HFFc6 (cell line): ENCODE measurements around the gene FBXO7. TPM values are rescaled to one million over a fixed set of nuclear protein-coding genes. Genes with fewer than 3 reads are reported as not detected.
"Not testable (repeated sequence)": the region's sequence is repeated elsewhere in the genome, so short reads cannot be mapped to it uniquely, and the experiment has no call there.

Experiments used
- DNase-seq: peaks from one replicate; pipeline ENCODE4 v3.0.0-alpha.2; 2018
- H3K27ac Mint-ChIP-seq: 2 replicates; pipeline ENCODE4 v1.8.0; 2020; ENCODE audit warnings: mild to moderate bottlenecking, mixed read lengths
- H3K27me3 Mint-ChIP-seq: 2 replicates; pipeline ENCODE4 v1.8.0; 2021; ENCODE audit warnings: mild to moderate bottlenecking, moderate library complexity, mixed read lengths; ENCODE audit not compliant: insufficient read depth
- H3K36me3 Mint-ChIP-seq: 2 replicates; pipeline ENCODE4 v1.8.0; 2021; ENCODE audit warnings: low read depth, mixed read lengths
- H3K4me1 Mint-ChIP-seq: 2 replicates; pipeline ENCODE4 v1.8.0; 2020; ENCODE audit warnings: low read depth, mixed read lengths
- H3K4me3 Mint-ChIP-seq: 2 replicates; pipeline ENCODE4 v1.8.0; 2020; ENCODE audit warnings: mild to moderate bottlenecking, moderate library complexity, mixed read lengths
- H3K9me3 Mint-ChIP-seq: 2 replicates; pipeline ENCODE4 v1.8.0; 2020; ENCODE audit warnings: mild to moderate bottlenecking, mixed read lengths
- CTCF ChIP-seq: fragments of 200-600 bp; sonication (generic); IDR thresholded peaks from 2 replicates; pipeline ENCODE4 v1.5.0; 2021; ENCODE audit warnings: antibody characterized with exemption, mild to moderate bottlenecking
- total RNA-seq, 6 experiments: library from RNA; stranded (reverse); fragmentation: NEBNext Ultra II Directional; extraction: Animal tissue kit (Norgen Biotek cat#: 25700); gene quantifications; 2 replicates in 1 of 6; 3 replicates in 5 of 6; pipeline ENCODE4 v1.2.3, GENCODE V29; 2021

Gene FBXO7
- total RNA-seq, 6 experiments from 2014 or later = 61.6 to 81.7 (median 70.8) TPM

- H3K4me1 Mint-ChIP-seq = peaks cover 26% of the 10 kb centered on the region
- H3K36me3 Mint-ChIP-seq = no peaks in the 10 kb centered on the region
- H3K27me3 Mint-ChIP-seq = peaks cover 14% of the 10 kb centered on the region
- no peak for TF ChIP-seq CTCF
- peak overlapping the region; percentile 38 for H3K27ac Mint-ChIP-seq
- no peaks in the 10 kb centered on the region for H3K9me3 Mint-ChIP-seq
- DNase-seq = peak; percentile 86
- no peak overlapping the region for H3K4me3 Mint-ChIP-seq
Measured at GRCh38 chr22:32469799-32470212, 4.8 kb upstream of the FBXO7 start.

GRCh38 chr22:32473388-32473952 lies 1.1 kb upstream of the FBXO7 start:
- Mint-ChIP-seq H3K27ac (peak overlapping the region; percentile 89), H3K4me1 (peaks cover 45% of the 10 kb centered on the region), H3K4me3 (peak overlapping the region; percentile 92), H3K36me3 (no peaks in the 10 kb centered on the region), H3K9me3 (no peaks in the 10 kb centered on the region), H3K27me3 (no peaks in the 10 kb centered on the region)
- peak; percentile 66 for DNase-seq
- TF ChIP-seq CTCF = peak; percentile 89

GRCh38 chr22:32475468-32476010 lies 928 bp downstream of the FBXO7 start:
- no peaks in the 10 kb centered on the region for H3K9me3 Mint-ChIP-seq

GRCh38 chr22:32476281-32477195 lies 1.9 kb downstream of the FBXO7 start:
- peak overlapping the region; percentile 92 for H3K4me3 Mint-ChIP-seq
- H3K36me3 Mint-ChIP-seq = peaks cover 11% of the 10 kb centered on the region
- H3K27me3 Mint-ChIP-seq = no peaks in the 10 kb centered on the region
- no peaks in the 10 kb centered on the region for H3K9me3 Mint-ChIP-seq
- peaks cover 45% of the 10 kb centered on the region for H3K4me1 Mint-ChIP-seq
- DNase-seq = no peak
- peak overlapping the region; percentile 89; the same call in 1 of the 2 replicates for H3K27ac Mint-ChIP-seq
- no peak for TF ChIP-seq CTCF

More at GRCh38 chr22:32475468-32476010, 928 bp downstream of the FBXO7 start:
- H3K4me1 Mint-ChIP-seq = peaks cover 45% of the 10 kb centered on the region
- DNase-seq = peak; percentile 25
- TF ChIP-seq CTCF = no peak
- H3K27me3 Mint-ChIP-seq = no peaks in the 10 kb centered on the region
- H3K27ac Mint-ChIP-seq = peak overlapping the region; percentile 89
- peaks cover 9% of the 10 kb centered on the region for H3K36me3 Mint-ChIP-seq
- H3K4me3 Mint-ChIP-seq = peak overlapping the region; percentile 92

GRCh38 chr22:32477596-32477995 lies 3.0 kb downstream of the FBXO7 start:
- Mint-ChIP-seq H3K4me1 (peaks cover 40% of the 10 kb centered on the region), H3K27ac (no peak overlapping the region), H3K27me3 (no peaks in the 10 kb centered on the region), H3K36me3 (peaks cover 11% of the 10 kb centered on the region), H3K4me3 (no peak overlapping the region), H3K9me3 (no peaks in the 10 kb centered on the region)
- no peak for TF ChIP-seq CTCF
- DNase-seq = no peak

- not testable (repeated sequence) for H3K9me3 Mint-ChIP-seq, H3K27me3 Mint-ChIP-seq, DNase-seq, H3K27ac Mint-ChIP-seq, H3K4me3 Mint-ChIP-seq
- peaks cover 11% of the 10 kb centered on the region for H3K36me3 Mint-ChIP-seq
- peaks cover 35% of the 10 kb centered on the region for H3K4me1 Mint-ChIP-seq
Measured at GRCh38 chr22:32478552-32478951, 3.9 kb downstream of the FBXO7 start.
